HG02798 (cell line): ENCODE data around the gene TPO.
"Not testable (repeated sequence)": the region's sequence is repeated elsewhere in the genome, so short reads cannot be mapped to it uniquely, and the experiment has no call there.

Source experiments
- ATAC-seq: cut with Tn5 transposase; IDR thresholded peaks from one replicate; pipeline ENCODE4 v1.9.1; 2021; ENCODE audit warnings: mild to moderate bottlenecking; ENCODE audit not compliant: unreplicated experiment, poor library complexity

Gene TPO

GRCh38 chr2:1571477-1572417, 158.5 kb downstream of the TPO start:
- no peak for ATAC-seq

GRCh38 chr2:1572638-1573037, 159.4 kb downstream of the TPO start:
- ATAC-seq: no peak

GRCh38 chr2:1577846-1578245, 164.6 kb downstream of the TPO start:
- ATAC-seq: no peak

- not testable (repeated sequence) for ATAC-seq
These were observed 168.1 kb downstream of the TPO start for GRCh38 chr2:1581257-1581964.

- ATAC-seq: no peak
These were observed 168.8 kb downstream of the TPO start for GRCh38 chr2:1581965-1582625.

- ATAC-seq: no peak
These were observed 169.7 kb downstream of the TPO start for GRCh38 chr2:1582891-1583341.

- no peak for ATAC-seq
These were observed 170.8 kb downstream of the TPO start for GRCh38 chr2:1584051-1584531.

GRCh38 chr2:1584691-1585485, 171.6 kb downstream of the TPO start:
- no peak for ATAC-seq

GRCh38 chr2:1585635-1586034, 172.4 kb downstream of the TPO start:
- no peak for ATAC-seq

- no peak for ATAC-seq
These were observed 173.1 kb downstream of the TPO start for GRCh38 chr2:1586251-1586922.

GRCh38 chr2:1586923-1587840, 173.9 kb downstream of the TPO start:
- ATAC-seq: no peak

- no peak for ATAC-seq
These were observed 175.1 kb downstream of the TPO start for GRCh38 chr2:1588051-1588977.

- no peak for ATAC-seq
These were observed 175.8 kb downstream of the TPO start for GRCh38 chr2:1588978-1589621.

GRCh38 chr2:1590596-1591460, 177.6 kb downstream of the TPO start:
- ATAC-seq: no peak

- no peak for ATAC-seq
These were observed 178.2 kb downstream of the TPO start for GRCh38 chr2:1591461-1591770.
